CD4-positive, CD25-positive, alpha-beta regulatory T cell (primary cell): ENCODE measurements around the gene RASIP1. TPM values are rescaled to one million over a fixed set of nuclear protein-coding genes. Genes with fewer than 3 reads are reported as not detected.

ENCODE experiments used
- ATAC-seq, 2 donors: fragments of 150-1000 bp; cut with Tn5 transposase; one replicate each; pipeline ENCODE4 v1.10.0; 2021; ENCODE audit warnings: low read depth in 2 of 2, moderate number of reproducible peaks in 2 of 2, moderate library complexity in 1 of 2
- DNase-seq, 3 donors: peaks; one replicate each; pipeline versions ENCODE4 v3.0.0 to v3.0.0-alpha.2; 2012 to 2022; ENCODE audit warnings: mixed read lengths in 1 of 3
- H3K27ac ChIP-seq: one replicate; pipeline ENCODE4 v1.7.0; 2013; ENCODE audit warnings: mild to moderate bottlenecking, low read length; ENCODE audit not compliant: insufficient read depth, poor library complexity, severe bottlenecking
- H3K27me3 ChIP-seq: one replicate; pipeline ENCODE4 v1.7.0; 2013; ENCODE audit warnings: low read length; ENCODE audit not compliant: control insufficient read depth, insufficient read depth
- H3K36me3 ChIP-seq: one replicate; pipeline ENCODE4 v1.7.0; 2013; ENCODE audit warnings: mild to moderate bottlenecking, low read length, moderate library complexity; ENCODE audit not compliant: control insufficient read depth, insufficient read depth
- H3K4me1 ChIP-seq: 2 replicates; pipeline ENCODE4 v1.7.0; 2013; ENCODE audit warnings: mild to moderate bottlenecking, low read length; ENCODE audit not compliant: insufficient read depth, control insufficient read depth, poor library complexity, severe bottlenecking
- H3K4me3 ChIP-seq: one replicate; pipeline ENCODE4 v1.7.0; 2013; ENCODE audit warnings: low read depth, mild to moderate bottlenecking, low read length, moderate library complexity
- H3K9me3 ChIP-seq, 2 experiments: 1 replicate in 1 of 2; 2 replicates in 1 of 2; pipeline ENCODE4 v1.7.0; 2013; ENCODE audit warnings: low read length in 2 of 2, mild to moderate bottlenecking in 1 of 2, moderate library complexity in 1 of 2; ENCODE audit not compliant: control insufficient read depth in 2 of 2
- H3K27ac Mint-ChIP-seq, 3 donors: one replicate each; pipeline ENCODE4 v1.8.0; 2020 to 2022; ENCODE audit warnings: mild to moderate bottlenecking in 3 of 3, mixed read lengths in 3 of 3, moderate library complexity in 2 of 3
- H3K27me3 Mint-ChIP-seq: one replicate; pipeline ENCODE4 v1.8.0; 2022; ENCODE audit warnings: mild to moderate bottlenecking, mixed read lengths
- H3K36me3 Mint-ChIP-seq: one replicate; pipeline ENCODE4 v1.8.0; 2020; ENCODE audit warnings: mixed read lengths
- H3K4me1 Mint-ChIP-seq, 4 donors: one replicate each; pipeline ENCODE4 v1.8.0; 2020 to 2022; ENCODE audit warnings: mixed read lengths in 4 of 4, mild to moderate bottlenecking in 1 of 4
- H3K4me3 Mint-ChIP-seq, 4 donors: one replicate each; pipeline ENCODE4 v1.8.0; 2020 to 2022; ENCODE audit warnings: mild to moderate bottlenecking in 4 of 4, mixed read lengths in 4 of 4, moderate library complexity in 3 of 4
- H3K9me3 Mint-ChIP-seq, 7 donors: one replicate each; pipeline ENCODE4 v1.8.0; 2020 to 2022; ENCODE audit warnings: mixed read lengths in 7 of 7, mild to moderate bottlenecking in 3 of 7, moderate library complexity in 2 of 7
- polyA plus RNA-seq, 4 donors: library from polyadenylated mRNA; unstranded; fragments of 300-500 nt; fragmentation: Illumina TruSeq; gene quantifications; one replicate each; pipeline ENCODE4 v1.2.3, GENCODE V29; 2021
- total RNA-seq: library from RNA; stranded (reverse); gene quantifications from one replicate; pipeline ENCODE4 v1.2.3, GENCODE V29; 2022

The RASIP1 gene
- total and polyA plus RNA-seq, 5 donors from 2014 or later = 0.13 to 0.55 (median 0.22) TPM

GRCh38 chr19:48715681-48716171, 24.7 kb downstream of the RASIP1 start:
- no peak for DNase-seq
- no peaks in the 10 kb centered on the region for H3K27me3 ChIP-seq
- no peaks in the 10 kb centered on the region for H3K9me3 ChIP-seq
- Mint-ChIP-seq H3K4me3 (peak overlapping the region in 3 of 4 donors; percentile 13 to 61 (median 57)), H3K27me3 (no peaks in the 10 kb centered on the region), H3K27ac (peak overlapping the region in 2 of 3 donors; percentile 32 to 59), H3K4me1 (peaks cover 0 to 37% (median 13%) of the 10 kb centered on the region in 4 donors), H3K9me3 (peaks cover 0 to 3% (median 0%) of the 10 kb centered on the region in 7 donors), H3K36me3 (peaks cover 2% of the 10 kb centered on the region)
- no peak overlapping the region for H3K27ac ChIP-seq
- no peak for ATAC-seq
- no peaks in the 10 kb centered on the region for H3K36me3 ChIP-seq
- H3K4me3 ChIP-seq = no peak overlapping the region
- H3K4me1 ChIP-seq = peaks cover 19% of the 10 kb centered on the region

DNA sequence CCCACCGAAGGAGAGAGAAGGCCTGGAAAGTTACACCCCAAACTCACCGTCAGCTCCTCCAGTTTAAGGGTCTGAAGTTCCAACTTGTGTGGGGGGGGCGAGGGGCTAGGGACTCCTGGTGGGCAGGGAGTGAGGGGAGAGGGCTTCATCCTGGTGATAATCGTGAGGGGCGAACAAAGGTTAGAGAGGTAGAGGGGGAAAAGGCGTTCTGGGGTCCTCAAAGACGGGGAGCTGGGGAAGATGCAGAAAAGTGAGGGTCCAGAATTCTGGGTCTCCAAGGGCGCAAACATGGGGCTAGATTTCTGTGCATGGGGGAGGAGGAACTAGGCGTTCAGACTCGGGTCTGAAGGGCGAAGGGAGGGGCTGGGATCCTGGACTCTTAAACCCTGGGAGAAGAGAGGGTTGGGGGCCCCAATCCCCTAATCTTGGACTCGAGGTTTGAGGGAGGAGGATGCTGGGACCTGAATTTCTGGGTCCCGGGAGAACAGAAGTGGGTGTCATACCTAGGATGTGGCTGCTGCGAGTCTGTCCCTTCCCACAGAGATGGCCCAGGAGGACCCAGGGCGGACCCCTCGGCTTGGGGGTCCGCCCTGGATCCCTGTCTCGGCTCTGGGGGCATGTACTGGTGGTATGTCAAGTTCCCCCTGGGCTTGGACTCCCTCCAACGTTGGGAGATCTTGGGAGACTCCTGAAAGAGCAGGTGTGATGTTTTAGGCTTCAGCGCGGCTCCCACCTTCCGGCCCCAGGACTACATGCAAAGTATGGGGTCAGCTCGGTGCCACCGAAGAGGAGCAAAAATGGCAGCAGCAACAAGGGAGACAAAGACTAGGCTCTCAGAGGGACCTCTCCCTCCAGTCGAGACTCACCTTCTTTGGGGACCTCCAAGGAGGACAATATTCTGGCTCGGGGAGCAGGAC, 25.4 kb downstream of the RASIP1 start:
- H3K36me3 Mint-ChIP-seq = peaks cover 3% of the 10 kb centered on the region
- peak overlapping the region; percentile 69 to 96 (median 90) for H3K4me3 Mint-ChIP-seq
- Histone ChIP-seq H3K4me3 (peak overlapping the region; percentile 51), H3K4me1 (peaks cover 19% of the 10 kb centered on the region), H3K27me3 (no peaks in the 10 kb centered on the region), H3K36me3 (no peaks in the 10 kb centered on the region), H3K27ac (peak overlapping the region; percentile 68), H3K9me3 (no peaks in the 10 kb centered on the region)
- ATAC-seq (no peak), DNase-seq (no peak)
- H3K27ac Mint-ChIP-seq = peak overlapping the region in 2 of 3 donors; percentile 51 to 65
- H3K4me1 Mint-ChIP-seq = peaks cover 0 to 30% (median 10%) of the 10 kb centered on the region in 4 donors
- H3K9me3 Mint-ChIP-seq = peaks cover 0 to 3% (median 0%) of the 10 kb centered on the region in 7 donors
- no peaks in the 10 kb centered on the region for H3K27me3 Mint-ChIP-seq

GRCh38 chr19:48713864-48714755, 26.3 kb downstream of the RASIP1 start:
- H3K36me3 Mint-ChIP-seq = peaks cover 3% of the 10 kb centered on the region
- no peaks in the 10 kb centered on the region for H3K27me3 Mint-ChIP-seq
- Histone ChIP-seq H3K4me3 (peak overlapping the region; percentile 72), H3K27me3 (no peaks in the 10 kb centered on the region), H3K4me1 (peaks cover 19% of the 10 kb centered on the region), H3K36me3 (no peaks in the 10 kb centered on the region), H3K27ac (peak overlapping the region; percentile 68), H3K9me3 (no peaks in the 10 kb centered on the region)
- DNase-seq = peak; percentile 95 to 100 (median 96)
- H3K4me1 Mint-ChIP-seq = peaks cover 0 to 33% (median 9%) of the 10 kb centered on the region in 4 donors
- peak; percentile 92 to 93 for ATAC-seq
- H3K4me3 Mint-ChIP-seq = peak overlapping the region; percentile 80 to 96 (median 92)
- H3K9me3 Mint-ChIP-seq = peaks cover 0 to 3% (median 0%) of the 10 kb centered on the region in 7 donors
- H3K27ac Mint-ChIP-seq = peak overlapping the region; percentile 74 to 92 (median 80)

- H3K4me3 Mint-ChIP-seq = peak overlapping the region; percentile 80 to 96 (median 92)
- peaks cover 0 to 33% (median 9%) of the 10 kb centered on the region in 4 donors for H3K4me1 Mint-ChIP-seq
- H3K27me3 Mint-ChIP-seq = no peaks in the 10 kb centered on the region
- peaks cover 0 to 3% (median 0%) of the 10 kb centered on the region in 7 donors for H3K9me3 Mint-ChIP-seq
- Histone ChIP-seq H3K4me3 (peak overlapping the region; percentile 72), H3K36me3 (no peaks in the 10 kb centered on the region), H3K27ac (peak overlapping the region; percentile 19), H3K9me3 (no peaks in the 10 kb centered on the region), H3K4me1 (peaks cover 19% of the 10 kb centered on the region), H3K27me3 (no peaks in the 10 kb centered on the region)
- H3K36me3 Mint-ChIP-seq = peaks cover 3% of the 10 kb centered on the region
- DNase-seq (peak in 1 of 3 donors; percentile 23), ATAC-seq (no peak)
- peak overlapping the region in 2 of 3 donors; percentile 80 to 92 for H3K27ac Mint-ChIP-seq
Observed at GRCh38 chr19:48713041-48713863, 27.2 kb downstream of the RASIP1 start.

DNA sequence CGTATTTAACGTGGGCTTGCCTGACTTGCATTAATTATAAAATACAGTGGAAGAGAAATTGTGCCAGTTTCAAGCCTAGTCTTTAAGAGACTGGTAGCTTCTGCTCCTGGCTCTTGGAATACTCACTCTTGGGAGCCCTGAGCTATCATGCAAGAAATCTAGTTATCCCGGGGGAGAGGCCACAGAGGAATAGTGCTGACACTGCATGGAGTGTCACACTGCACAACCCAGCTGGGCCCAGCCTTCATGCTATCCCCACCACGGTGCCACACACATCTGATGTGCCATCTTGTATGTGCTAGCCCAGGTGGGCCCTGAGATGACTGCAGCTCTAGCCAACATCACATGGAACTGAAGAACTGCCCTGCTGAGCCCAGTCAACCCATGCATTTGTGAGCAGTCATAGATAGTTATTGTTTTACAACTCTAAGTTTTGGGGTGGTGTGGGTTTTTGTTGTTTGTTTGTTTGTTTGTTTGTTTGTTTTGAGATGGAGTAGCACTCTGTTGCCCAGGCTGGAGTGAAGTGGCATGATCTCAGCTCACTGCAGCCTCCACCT, 29.2 kb downstream of the RASIP1 start:
- no peak overlapping the region for H3K27ac Mint-ChIP-seq
- Histone ChIP-seq H3K27me3 (no peaks in the 10 kb centered on the region), H3K9me3 (no peaks in the 10 kb centered on the region), H3K4me3 (no peak overlapping the region), H3K4me1 (peaks cover 19% of the 10 kb centered on the region), H3K27ac (no peak overlapping the region), H3K36me3 (no peaks in the 10 kb centered on the region)
- peaks cover 11% of the 10 kb centered on the region for H3K36me3 Mint-ChIP-seq
- peaks cover 0 to 30% (median 9%) of the 10 kb centered on the region in 4 donors for H3K4me1 Mint-ChIP-seq
- no peaks in the 10 kb centered on the region for H3K27me3 Mint-ChIP-seq
- no peak for ATAC-seq
- peak overlapping the region; percentile 33 to 88 (median 56) for H3K4me3 Mint-ChIP-seq
- no peak for DNase-seq
- H3K9me3 Mint-ChIP-seq = peaks cover 0 to 5% (median 0%) of the 10 kb centered on the region in 7 donors

DNA sequence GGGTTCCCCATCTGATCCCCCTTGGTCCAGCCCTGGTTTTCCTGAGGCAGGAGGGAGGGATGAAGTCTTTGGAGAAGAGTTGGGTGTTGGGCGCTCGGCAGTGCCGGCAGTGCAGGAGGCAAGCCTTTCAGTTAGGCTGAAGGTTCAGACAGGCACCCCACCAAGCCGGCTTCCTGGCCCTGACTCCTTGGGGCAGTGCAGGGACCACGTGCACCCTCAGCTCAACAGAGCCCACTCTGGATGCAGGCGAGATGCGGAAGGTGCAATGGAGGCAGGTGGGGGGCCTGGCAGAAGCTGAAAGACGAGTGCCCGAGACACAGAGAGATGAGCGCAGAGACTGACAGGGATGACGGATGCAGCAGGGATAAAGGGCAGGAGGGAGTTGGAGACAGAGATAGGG, 31.9 kb downstream of the RASIP1 start:
- peak overlapping the region in 1 of 4 donors; percentile 73 for H3K4me3 Mint-ChIP-seq
- H3K27me3 Mint-ChIP-seq = no peaks in the 10 kb centered on the region
- H3K36me3 Mint-ChIP-seq = peaks cover 31% of the 10 kb centered on the region
- ATAC-seq = no peak
- no peak overlapping the region for H3K4me3 ChIP-seq
- H3K27ac ChIP-seq = no peak overlapping the region
- peaks cover 8% of the 10 kb centered on the region for H3K4me1 ChIP-seq
- H3K9me3 ChIP-seq = no peaks in the 10 kb centered on the region
- DNase-seq = no peak
- peak overlapping the region in 2 of 3 donors; percentile 38 to 86 for H3K27ac Mint-ChIP-seq
- peaks cover 0 to 12% (median 1%) of the 10 kb centered on the region in 4 donors for H3K4me1 Mint-ChIP-seq
- no peaks in the 10 kb centered on the region for H3K36me3 ChIP-seq
- H3K9me3 Mint-ChIP-seq = peaks cover 0 to 2% (median 0%) of the 10 kb centered on the region in 7 donors
- H3K27me3 ChIP-seq = no peaks in the 10 kb centered on the region
